T1000 (cell line): ENCODE results near the gene CHRM2.

Experiments used
- DNase-seq: peaks from one replicate; lab custom pipeline; 2025; ENCODE audit warnings: mixed read lengths; lab: John Stamatoyannopoulos, UW

Gene CHRM2

GRCh38 chr7:137025469-137026175, 157.2 kb downstream of the CHRM2 start:
- no peak for DNase-seq

- DNase-seq, result no peak
Measured at GRCh38 chr7:137026176-137026500, 157.7 kb downstream of the CHRM2 start.

GRCh38 chr7:137032436-137032835, 164.0 kb downstream of the CHRM2 start:
- no peak for DNase-seq

GRCh38 chr7:137036768-137037167, 168.3 kb downstream of the CHRM2 start:
- DNase-seq, result no peak

GRCh38 chr7:137038706-137039105, 170.3 kb downstream of the CHRM2 start:
- no peak for DNase-seq

- DNase-seq, result no peak
Measured at GRCh38 chr7:137040745-137041144, 172.3 kb downstream of the CHRM2 start.

GRCh38 chr7:137045573-137045972, 177.1 kb downstream of the CHRM2 start:
- no peak for DNase-seq

- no peak for DNase-seq
Measured at GRCh38 chr7:137069249-137069963, 201.0 kb downstream of the CHRM2 start.
